Spinal cord (tissue), 10 donors: ENCODE measurements around the gene CPAMD8. TPM values are rescaled to one million over a fixed set of nuclear protein-coding genes. Genes with fewer than 3 reads are reported as not detected.

Experiments used
- DNase-seq, 6 donors: peaks; one replicate each; pipeline versions ENCODE4 v3.0.0 to v3.0.0-alpha.2; 2013 to 2015; ENCODE audit warnings: low spot score in 6 of 6, low read depth in 4 of 6
- H3K27ac ChIP-seq: one replicate; pipeline ENCODE4 v1.5.1; 2013; ENCODE audit warnings: low read depth, low read length, control low read depth
- H3K27me3 ChIP-seq: one replicate; pipeline ENCODE4 v1.6.1; 2013; ENCODE audit warnings: low read length; ENCODE audit not compliant: control insufficient read depth, insufficient read depth
- H3K36me3 ChIP-seq: one replicate; pipeline ENCODE4 v1.6.1; 2013; ENCODE audit warnings: low read length; ENCODE audit not compliant: control insufficient read depth, insufficient read depth
- H3K4me1 ChIP-seq: one replicate; pipeline ENCODE4 v1.6.1; 2013; ENCODE audit warnings: low read length; ENCODE audit not compliant: control insufficient read depth, insufficient read depth
- H3K4me3 ChIP-seq: one replicate; pipeline ENCODE4 v1.5.1; 2013; ENCODE audit warnings: low read depth, low read length, control low read depth
- H3K9me3 ChIP-seq: one replicate; pipeline ENCODE4 v1.6.1; 2013; ENCODE audit warnings: low read length; ENCODE audit not compliant: control insufficient read depth, insufficient read depth
- WGBS: methylation state at CpG from one replicate; pipeline ENCODE4 v1.1.5; 2013; ENCODE audit warnings: missing lambda C conversion rate; ENCODE audit not compliant: insufficient coverage; 5-methylcytosine and 5-hydroxymethylcytosine counted together
- polyA plus RNA-seq, 2 donors: library from polyadenylated mRNA; unstranded; fragments of 120-200 nt; gene quantifications; one replicate each; pipeline ENCODE4 v1.2.1, GENCODE V29; 2013; ENCODE audit not compliant: insufficient read length in 2 of 2
- total RNA-seq, 2 donors: library from RNA; depleted of rRNA in 1 of 2; stranded (reverse); fragments of 120-200 nt in 1 of 2; fragments of >200 nt in 1 of 2; gene quantifications; one replicate each; pipeline versions ENCODE4 v1.2.3 to v1.2.4, GENCODE V29; 2013 to 2014
- donor health status: healthy.

Gene CPAMD8
- total and polyA plus RNA-seq, 4 donors: 9.7 to 117 (median 38.9) TPM

DNA sequence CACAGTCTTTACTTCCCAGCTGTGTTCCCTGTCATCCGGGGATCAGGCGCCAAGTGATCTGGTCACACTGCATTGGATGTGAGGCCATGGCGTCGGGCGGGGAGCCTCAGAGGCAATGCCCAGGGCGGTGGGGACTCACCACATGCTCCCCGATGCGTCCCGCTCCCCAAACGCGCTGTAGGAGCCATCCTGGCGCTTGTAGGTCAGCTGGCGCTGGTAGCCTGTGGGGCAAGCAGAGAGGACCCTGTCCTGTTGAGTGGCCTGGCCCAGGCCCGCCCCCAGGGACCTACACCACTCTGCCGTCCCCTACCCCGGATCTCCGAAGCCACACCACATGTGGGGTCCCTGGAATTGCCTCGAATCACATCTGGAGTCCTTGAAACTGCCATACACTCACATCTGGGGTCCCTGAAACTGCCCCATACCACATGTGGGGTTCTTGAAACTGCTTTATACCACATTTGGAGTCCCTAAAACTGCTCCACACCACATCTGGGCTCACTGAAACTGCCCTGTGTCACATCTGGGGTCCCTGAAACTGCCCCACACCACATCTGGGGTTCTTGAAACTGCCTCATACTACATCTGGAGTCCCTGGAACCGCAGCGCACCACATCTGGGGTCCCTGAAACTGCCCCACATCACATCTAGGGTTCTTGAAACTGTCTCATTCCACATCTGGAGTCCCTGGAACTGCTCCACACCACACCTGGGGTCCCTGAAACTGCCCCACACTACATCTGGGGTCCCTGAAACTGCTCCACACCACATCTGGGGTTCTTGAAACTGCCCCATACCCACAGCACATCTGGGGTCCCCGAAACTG lies 104.6 kb downstream of the CPAMD8 start:
- H3K4me3 ChIP-seq: no peak overlapping the region
- no peaks in the 10 kb centered on the region for H3K4me1 ChIP-seq
- no peak for DNase-seq
- peaks cover 2% of the 10 kb centered on the region for H3K9me3 ChIP-seq
- H3K27me3 ChIP-seq: no peaks in the 10 kb centered on the region
- H3K27ac ChIP-seq: no peak overlapping the region
- no peaks in the 10 kb centered on the region for H3K36me3 ChIP-seq
- WGBS: 93% methylated on average over 21 of the region's 21 CpGs

DNA sequence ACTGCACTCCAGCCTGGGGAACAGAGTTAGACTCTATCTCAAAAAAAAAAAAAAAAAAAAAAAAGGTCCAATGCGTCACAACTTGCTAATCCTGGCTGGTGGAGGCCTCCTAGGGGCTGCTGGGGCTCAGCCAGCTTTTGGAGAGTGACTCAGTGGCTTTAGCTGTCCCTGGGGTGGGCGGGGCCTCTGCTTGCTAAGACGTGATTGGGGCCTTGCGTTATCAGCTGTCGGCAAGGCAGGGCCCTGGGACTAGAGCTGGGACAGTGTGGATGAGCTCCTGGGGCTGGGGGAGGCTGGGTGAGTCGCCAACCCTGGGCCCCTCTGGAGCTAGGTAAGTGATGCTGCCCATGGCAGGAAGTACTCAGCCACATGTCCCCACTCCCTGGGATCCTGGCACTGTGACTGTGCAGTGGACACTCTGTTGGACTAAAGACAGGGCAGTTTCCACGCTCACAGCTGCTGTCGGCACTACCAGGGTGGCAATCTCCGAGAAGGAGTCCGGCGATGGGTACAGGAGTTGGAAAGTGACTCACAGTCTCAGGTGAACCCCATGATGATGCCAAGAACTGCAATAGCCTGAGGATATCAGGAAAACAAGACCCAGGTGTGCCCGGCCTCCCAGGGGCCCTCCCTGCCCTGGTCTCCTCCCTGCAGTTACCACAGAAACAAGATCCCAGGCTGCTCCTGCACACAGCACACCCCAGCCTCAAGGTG lies 105.6 kb downstream of the CPAMD8 start:
- Histone ChIP-seq H3K27ac (no peak overlapping the region), H3K9me3 (peaks cover 2% of the 10 kb centered on the region), H3K36me3 (no peaks in the 10 kb centered on the region), H3K4me1 (no peaks in the 10 kb centered on the region), H3K27me3 (no peaks in the 10 kb centered on the region), H3K4me3 (no peak overlapping the region)
- DNase-seq: no peak
- WGBS: 80% methylated on average over 9 of the region's 12 CpGs

DNA sequence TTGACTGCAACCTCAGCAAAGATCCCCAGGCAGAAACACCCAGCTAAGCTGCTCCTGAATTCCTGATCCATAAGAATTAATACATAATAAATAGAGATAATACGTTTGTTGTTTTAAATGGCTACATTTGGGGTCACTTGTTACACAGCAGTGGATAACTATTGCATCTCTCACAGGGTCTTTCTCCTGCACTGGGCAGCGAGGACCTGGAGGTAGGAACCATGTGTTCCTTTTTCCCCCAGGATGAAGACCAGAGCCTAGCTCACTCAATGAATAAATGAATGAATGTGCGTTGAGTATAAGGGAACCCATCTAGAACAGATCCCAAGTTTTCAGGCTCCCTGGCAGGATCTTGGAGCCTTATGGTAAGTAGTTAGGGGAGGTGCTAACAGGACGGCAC lies 107.1 kb downstream of the CPAMD8 start:
- 100% methylated on average over 2 of the region's 4 CpGs for WGBS
- DNase-seq: no peak
- H3K4me1 ChIP-seq: no peaks in the 10 kb centered on the region
- no peak overlapping the region for H3K4me3 ChIP-seq
- no peaks in the 10 kb centered on the region for H3K36me3 ChIP-seq
- H3K27me3 ChIP-seq: no peaks in the 10 kb centered on the region
- no peak overlapping the region for H3K27ac ChIP-seq
- H3K9me3 ChIP-seq: no peaks in the 10 kb centered on the region

DNA sequence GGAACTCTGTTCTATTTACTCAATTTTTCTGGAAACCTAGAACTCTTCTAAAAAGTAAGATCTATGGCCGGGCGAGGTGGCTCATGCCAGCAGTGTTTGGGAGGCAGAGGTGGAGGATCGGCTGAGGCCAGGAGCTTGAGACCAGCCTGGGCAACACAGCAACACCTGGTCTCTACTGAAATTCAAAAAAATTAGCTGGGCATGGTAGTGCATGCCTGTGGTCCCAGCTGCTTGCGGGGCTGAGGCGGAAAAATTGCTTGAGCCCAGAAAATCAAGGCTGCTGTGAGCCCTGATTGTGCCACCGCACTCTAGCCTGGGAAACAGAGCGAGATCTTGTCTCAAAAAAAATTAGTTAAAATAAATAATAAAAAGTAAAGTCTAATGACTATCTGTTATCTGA lies 109.2 kb downstream of the CPAMD8 start:
- no peak overlapping the region for H3K4me3 ChIP-seq
- no peak overlapping the region for H3K27ac ChIP-seq
- H3K36me3 ChIP-seq: no peaks in the 10 kb centered on the region
- H3K27me3 ChIP-seq: no peaks in the 10 kb centered on the region
- H3K4me1 ChIP-seq: no peaks in the 10 kb centered on the region
- no peak for DNase-seq
- H3K9me3 ChIP-seq: no peaks in the 10 kb centered on the region
- WGBS: 87% methylated on average over 5 of the region's 7 CpGs

DNA sequence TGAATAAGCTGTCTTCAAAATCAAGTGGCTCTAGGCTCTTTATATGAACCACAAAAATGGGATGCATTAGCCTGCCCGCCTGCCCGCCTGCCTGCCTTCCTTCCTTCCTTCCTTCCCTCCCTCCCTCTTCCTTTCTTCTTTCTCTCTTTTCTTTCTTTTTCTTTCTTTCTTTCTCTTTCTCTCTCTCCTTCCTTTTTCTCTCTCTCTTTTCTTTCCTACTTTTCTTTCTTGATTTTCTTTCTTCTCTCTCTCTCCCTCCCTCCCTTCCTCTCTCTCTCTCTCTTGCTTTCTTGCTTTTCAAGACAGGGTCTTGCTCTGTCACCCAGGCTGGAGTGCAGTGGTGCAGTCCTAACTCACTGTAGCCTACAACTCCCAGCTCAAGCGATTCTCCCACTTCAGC lies 110.9 kb downstream of the CPAMD8 start:
- WGBS: 75% methylated on average over 2 of the region's 3 CpGs
- Histone ChIP-seq H3K27ac (no peak overlapping the region), H3K4me1 (no peaks in the 10 kb centered on the region), H3K27me3 (no peaks in the 10 kb centered on the region), H3K36me3 (no peaks in the 10 kb centered on the region), H3K9me3 (no peaks in the 10 kb centered on the region), H3K4me3 (no peak overlapping the region)
- DNase-seq: no peak

DNA sequence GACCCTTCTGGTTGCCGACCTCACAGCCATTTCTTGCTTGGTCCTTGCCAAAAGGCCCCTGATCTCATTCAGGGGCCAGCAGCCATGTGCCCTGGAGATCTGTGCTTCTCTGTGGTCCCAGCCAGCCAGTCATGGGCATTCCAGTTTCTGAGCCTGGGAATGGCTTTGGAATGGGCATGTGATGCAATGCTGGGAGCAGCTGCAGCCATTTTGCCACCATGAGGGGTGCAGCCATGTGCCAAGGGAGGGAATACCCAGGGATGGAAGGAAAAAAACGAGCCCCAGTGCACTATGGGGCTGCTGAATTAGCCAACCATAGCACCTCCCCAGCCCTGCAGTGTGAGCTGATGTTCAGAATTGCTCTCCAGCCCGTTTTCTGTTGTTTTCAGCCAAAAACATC lies 111.5 kb downstream of the CPAMD8 start:
- Histone ChIP-seq H3K4me3 (no peak overlapping the region), H3K9me3 (no peaks in the 10 kb centered on the region), H3K4me1 (no peaks in the 10 kb centered on the region), H3K36me3 (no peaks in the 10 kb centered on the region), H3K27me3 (no peaks in the 10 kb centered on the region), H3K27ac (no peak overlapping the region)
- DNase-seq: no peak
- 72% methylated on average over 3 of the region's 3 CpGs for WGBS

DNA sequence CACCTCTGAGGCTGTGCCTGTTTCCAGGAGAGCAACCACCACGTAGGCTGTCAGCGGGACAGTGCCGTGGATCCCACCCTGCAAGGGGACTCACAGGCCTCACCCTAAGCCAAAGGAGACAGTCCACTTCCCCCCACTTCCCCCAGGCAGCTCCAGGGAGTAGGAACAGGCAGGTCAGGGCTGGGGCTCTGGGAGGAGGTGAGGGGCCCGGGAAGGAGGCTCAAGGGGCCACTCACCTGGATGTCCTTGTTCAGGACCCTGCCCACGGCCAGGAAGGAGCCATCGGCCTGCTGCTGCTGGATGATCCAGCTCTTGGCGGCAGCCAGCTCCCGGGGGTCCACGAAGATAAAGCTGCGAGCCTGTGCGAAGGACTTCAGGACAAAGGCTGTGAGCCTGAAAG lies 112.2 kb downstream of the CPAMD8 start:
- Histone ChIP-seq H3K4me3 (no peak overlapping the region), H3K4me1 (no peaks in the 10 kb centered on the region), H3K36me3 (no peaks in the 10 kb centered on the region), H3K27me3 (no peaks in the 10 kb centered on the region), H3K9me3 (no peaks in the 10 kb centered on the region), H3K27ac (no peak overlapping the region)
- WGBS: 98% methylated on average over 8 of the region's 11 CpGs
- DNase-seq: no peak

DNA sequence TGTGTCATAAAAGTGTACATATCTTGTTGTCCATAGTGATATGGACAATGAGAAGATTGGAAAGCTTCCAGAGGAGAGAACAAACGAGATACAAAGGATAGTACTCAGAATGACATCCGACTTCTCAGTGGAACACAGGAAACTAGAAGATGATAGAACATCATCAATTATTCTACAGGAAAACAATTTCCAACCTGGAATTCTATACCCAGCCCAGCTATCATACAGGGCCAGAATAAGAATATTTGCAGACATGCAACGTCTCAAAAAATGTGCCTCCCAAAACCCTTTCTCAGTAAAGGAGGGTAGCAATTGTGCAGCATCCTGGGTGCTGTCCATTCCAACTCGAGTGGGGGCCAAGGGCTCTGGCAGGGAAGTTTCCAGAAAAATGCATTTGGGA lies 113.8 kb downstream of the CPAMD8 start:
- Histone ChIP-seq H3K4me3 (no peak overlapping the region), H3K27ac (no peak overlapping the region), H3K9me3 (no peaks in the 10 kb centered on the region), H3K27me3 (no peaks in the 10 kb centered on the region), H3K36me3 (no peaks in the 10 kb centered on the region), H3K4me1 (no peaks in the 10 kb centered on the region)
- WGBS: 83% methylated on average over 2 of the region's 4 CpGs
- DNase-seq: no peak

DNA sequence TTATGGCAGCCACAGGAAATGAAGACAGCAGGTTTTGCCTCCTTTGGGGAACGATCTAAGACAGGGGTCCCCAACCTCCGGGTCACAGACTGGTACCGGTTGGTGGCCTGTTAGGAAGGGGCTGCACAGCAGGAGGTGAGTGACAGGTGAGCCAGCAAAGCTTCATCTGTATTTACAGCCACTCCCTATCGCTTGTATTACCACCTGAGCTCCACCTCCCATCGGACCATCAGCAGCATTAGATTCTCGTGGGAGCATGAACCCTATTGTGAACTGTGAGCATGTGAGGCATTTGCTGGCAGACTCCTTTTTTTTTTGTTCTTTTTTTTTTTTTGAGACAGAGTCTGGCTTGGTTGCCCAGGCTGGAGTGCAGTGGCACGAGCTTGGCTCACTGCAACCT lies 115.6 kb downstream of the CPAMD8 start:
- Histone ChIP-seq H3K27ac (no peak overlapping the region), H3K9me3 (no peaks in the 10 kb centered on the region), H3K4me3 (no peak overlapping the region), H3K27me3 (no peaks in the 10 kb centered on the region), H3K36me3 (no peaks in the 10 kb centered on the region), H3K4me1 (no peaks in the 10 kb centered on the region)
- WGBS: 88% methylated on average over 4 of the region's 7 CpGs
- DNase-seq: no peak

DNA sequence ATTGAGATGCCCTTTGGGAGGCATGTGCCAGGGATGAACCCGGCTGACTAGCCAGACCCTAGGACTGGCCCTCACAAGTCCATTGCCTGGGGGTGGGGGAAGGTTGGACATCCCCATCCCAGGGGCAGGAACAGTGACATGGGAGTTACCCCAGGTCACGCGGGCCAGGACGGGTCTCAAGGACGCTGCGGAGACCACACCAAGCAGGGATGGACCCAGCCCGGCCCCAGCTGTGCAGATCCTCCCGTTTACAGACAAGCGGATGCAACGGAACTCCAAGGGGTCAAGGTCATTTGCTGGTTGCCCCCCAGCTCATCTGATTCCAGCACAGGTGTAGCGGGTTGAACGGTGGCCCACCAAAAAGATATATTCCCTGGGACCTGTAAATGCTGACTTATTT lies 117.9 kb downstream of the CPAMD8 start:
- Histone ChIP-seq H3K4me1 (no peaks in the 10 kb centered on the region), H3K36me3 (no peaks in the 10 kb centered on the region), H3K4me3 (no peak overlapping the region), H3K9me3 (no peaks in the 10 kb centered on the region), H3K27me3 (no peaks in the 10 kb centered on the region), H3K27ac (no peak overlapping the region)
- DNase-seq: no peak
- WGBS: 92% methylated on average over 12 of the region's 12 CpGs
